HEK293 (cell line): ENCODE measurements around the gene C6orf120.

Experiments
- CTCF ChIA-PET: fragments of 350-600 bp; formaldehyde crosslinking; extraction: SDS; loops from one replicate; lab custom pipeline; 2021; ENCODE audit warnings: antibody characterized with exemption; lab: Yijun Ruan, JAX
- POLR2A ChIA-PET: fragments of 300-600 bp; formaldehyde crosslinking; extraction: SDS; loops from one replicate; lab custom pipeline; 2020; ENCODE audit warnings: antibody characterized with exemption, inconsistent platforms; lab: Yijun Ruan, JAX
- H3K27ac ChIP-seq: fragments of 200-500 bp; sonication (Bioruptor generic); 2 replicates; pipeline ENCODE4 v1.5.1; 2014; ENCODE audit warnings: low read depth, low read length, control low read depth, inconsistent platforms; ENCODE audit errors: extremely low read depth
- H3K36me3 ChIP-seq, 2 experiments: fragments of 200-500 bp in 1 of 2; sonication (Bioruptor generic) in 1 of 2; 1 replicate in 1 of 2; 2 replicates in 1 of 2; pipeline ENCODE4 v1.5.1; 2014 to 2017; ENCODE audit warnings: inconsistent platforms in 2 of 2, low read length in 2 of 2; ENCODE audit not compliant: control insufficient read depth in 2 of 2, insufficient read depth in 1 of 2
- H3K4me1 ChIP-seq: fragments of 200-500 bp; sonication (Bioruptor generic); 2 replicates; pipeline ENCODE4 v1.5.1; 2014; ENCODE audit warnings: mild to moderate bottlenecking, low read length, inconsistent platforms; ENCODE audit not compliant: control insufficient read depth, insufficient read depth
- H3K4me3 ChIP-seq: 2 replicates; pipeline ENCODE4 v1.5.1; 2011; ENCODE audit warnings: low read depth, mild to moderate bottlenecking, control low read depth, low read length, moderate library complexity
- H3K9me3 ChIP-seq: fragments of 200-500 bp; sonication (Bioruptor generic); 2 replicates; pipeline ENCODE4 v1.5.1; 2014; ENCODE audit warnings: low read depth, low read length, inconsistent platforms; ENCODE audit not compliant: control insufficient read depth, insufficient read depth
- HOXC10 ChIP-seq: sonication (generic); formaldehyde crosslinking; IDR thresholded peaks from 2 replicates; pipeline ENCODE4 v1.8.1; 2023; ENCODE audit warnings: mild to moderate bottlenecking, missing genetic modification reagents
- PRDM10 ChIP-seq: fragments of 450-650 bp; formaldehyde crosslinking; IDR thresholded peaks from 2 replicates; pipeline ENCODE4 v1.5.1; 2016; ENCODE audit warnings: missing biosample characterization, missing genetic modification characterization
- PRDM2 ChIP-seq: fragments of 450-650 bp; formaldehyde crosslinking; IDR thresholded peaks from 2 replicates; pipeline ENCODE4 v1.5.1; 2016; ENCODE audit warnings: missing biosample characterization, missing genetic modification characterization, borderline replicate concordance
- SETDB1 ChIP-seq: IDR thresholded peaks from one replicate; pipeline ENCODE4 v1.6.1; 2017; ENCODE audit warnings: mild to moderate bottlenecking, low read length, moderate library complexity, mixed read lengths; ENCODE audit not compliant: insufficient read length
- SP2 ChIP-seq: fragments of 450-650 bp; formaldehyde crosslinking; IDR thresholded peaks from 2 replicates; pipeline ENCODE4 v1.5.1; 2016; ENCODE audit warnings: missing biosample characterization, missing genetic modification characterization
- WT1 ChIP-seq: fragments of 450-650 bp; formaldehyde crosslinking; IDR thresholded peaks from 2 replicates; pipeline ENCODE4 v1.5.1; 2016; ENCODE audit warnings: missing biosample characterization, missing genetic modification characterization
- ZBTB17 ChIP-seq: fragments of 450-650 bp; formaldehyde crosslinking; IDR thresholded peaks from 2 replicates; pipeline ENCODE4 v1.5.1; 2016; ENCODE audit warnings: missing biosample characterization, missing genetic modification characterization
- ZNF114 ChIP-seq: fragments of 450-650 bp; formaldehyde crosslinking; IDR thresholded peaks from 2 replicates; pipeline ENCODE4 v1.5.0; 2017; ENCODE audit warnings: missing biosample characterization, missing genetic modification characterization
- ZNF2 ChIP-seq: fragments of 450-650 bp; formaldehyde crosslinking; IDR thresholded peaks from 2 replicates; pipeline ENCODE4 v1.5.1; 2016; ENCODE audit warnings: missing biosample characterization, missing genetic modification characterization
- ZNF292 ChIP-seq: fragments of 450-650 bp; formaldehyde crosslinking; IDR thresholded peaks from 2 replicates; pipeline ENCODE4 v1.5.1; 2016; ENCODE audit warnings: low read depth, missing biosample characterization, missing genetic modification characterization, borderline replicate concordance
- ZNF302 ChIP-seq: fragments of 450-650 bp; formaldehyde crosslinking; IDR thresholded peaks from 2 replicates; pipeline ENCODE4 v1.5.1; 2016; ENCODE audit warnings: missing biosample characterization, missing genetic modification characterization, low read depth
- ZNF324 ChIP-seq: fragments of 450-650 bp; formaldehyde crosslinking; IDR thresholded peaks from 2 replicates; pipeline ENCODE4 v1.5.1; 2016; ENCODE audit warnings: missing biosample characterization, missing genetic modification characterization
- ZNF394 ChIP-seq: fragments of 450-650 bp; formaldehyde crosslinking; IDR thresholded peaks from 2 replicates; pipeline ENCODE4 v1.5.1; 2016; ENCODE audit warnings: missing biosample characterization, missing genetic modification characterization, mild to moderate bottlenecking, moderate library complexity, borderline replicate concordance
- ZNF416 ChIP-seq: fragments of 450-650 bp; formaldehyde crosslinking; IDR thresholded peaks from 2 replicates; pipeline ENCODE4 v1.5.1; 2016; ENCODE audit warnings: missing biosample characterization, missing genetic modification characterization
- ZNF426 ChIP-seq: fragments of 450-650 bp; formaldehyde crosslinking; IDR thresholded peaks from 2 replicates; pipeline ENCODE4 v1.5.1; 2017; ENCODE audit warnings: missing biosample characterization, missing genetic modification characterization, mild to moderate bottlenecking, inconsistent platforms, moderate library complexity
- ZNF488 ChIP-seq: fragments of 450-650 bp; formaldehyde crosslinking; IDR thresholded peaks from 2 replicates; pipeline ENCODE4 v1.5.1; 2016; ENCODE audit warnings: missing biosample characterization, missing genetic modification characterization
- ZNF521 ChIP-seq: fragments of 450-650 bp; formaldehyde crosslinking; IDR thresholded peaks from 2 replicates; pipeline ENCODE4 v1.5.1; 2017; ENCODE audit warnings: missing biosample characterization, mild to moderate bottlenecking, missing genetic modification characterization
- ZNF596 ChIP-seq: fragments of 450-650 bp; IDR thresholded peaks from 2 replicates; pipeline ENCODE4 v1.5.0; 2018; ENCODE audit warnings: missing biosample characterization, mild to moderate bottlenecking, missing genetic modification characterization, moderate library complexity
- ZNF626 ChIP-seq: fragments of 450-650 bp; sonication (Bioruptor Pico); formaldehyde crosslinking; IDR thresholded peaks from 2 replicates; pipeline ENCODE4 v1.5.1; 2018; ENCODE audit warnings: missing biosample characterization, missing genetic modification characterization, inconsistent platforms
- ZNF670 ChIP-seq: fragments of 450-650 bp; formaldehyde crosslinking; IDR thresholded peaks from 2 replicates; pipeline ENCODE4 v1.5.1; 2016; ENCODE audit warnings: missing biosample characterization, missing genetic modification characterization, low read depth
- ZNF792 ChIP-seq: fragments of 450-650 bp; formaldehyde crosslinking; IDR thresholded peaks from 2 replicates; pipeline ENCODE4 v1.5.1; 2016; ENCODE audit warnings: missing biosample characterization, missing genetic modification characterization
- ZNF843 ChIP-seq: fragments of 450-650 bp; formaldehyde crosslinking; IDR thresholded peaks from 2 replicates; pipeline ENCODE4 v1.5.1; 2016; ENCODE audit warnings: missing biosample characterization, missing genetic modification characterization
- ZSCAN30 ChIP-seq: fragments of 450-650 bp; IDR thresholded peaks from 2 replicates; pipeline ENCODE4 v1.5.1; 2018; ENCODE audit warnings: missing biosample characterization, mild to moderate bottlenecking, missing genetic modification characterization, moderate library complexity

The C6orf120 gene

GRCh38 chr6:169701311-169701953 lies 494 bp upstream of the C6orf120 start (continued):
- no peak for TF ChIP-seq ZNF426

GRCh38 chr6:169702840-169703246 lies 917 bp downstream of the C6orf120 start:
- CTCF ChIA-PET: interaction anchor here (0.7 kb wide), 1 partner anchor 710 kb away, joined by 3 read pairs; no protein-coding TSS in a partner anchor
- peak overlapping the region; percentile 86; the same call in 1 of the 2 replicates for H3K27ac ChIP-seq
- TF ChIP-seq PRDM10 (tag by site-specific recombination): no peak
- no peak for TF ChIP-seq ZNF2 (tag by site-specific recombination)
- no peak for TF ChIP-seq ZNF596 (tag by site-specific recombination)
- TF ChIP-seq SP2 (tag by site-specific recombination): peak; percentile 61
- no peak for TF ChIP-seq ZSCAN30 (tag by site-specific recombination)
- TF ChIP-seq, all 188 proteins: peak for 1
- Histone ChIP-seq H3K9me3 (no peaks in the 10 kb centered on the region), H3K4me1 (peaks cover 9% of the 10 kb centered on the region; the same call in 1 of the 2 replicates), H3K4me3 (peak overlapping the region; percentile 97), H3K36me3 (peaks cover 5 to 71% of the 10 kb centered on the region in 2 experiments; a peak in 1 of 3 replicates)
- POLR2A ChIA-PET: interaction anchor here (0.9 to 3.3 kb wide), 8 partner anchors 9 to 53 kb away, joined by 3 to 33 read pairs (median 9); partner anchors contain the start of genes DYNLT2 and ERMARD

GRCh38 chr6:169707772-169708171 lies 5.8 kb downstream of the C6orf120 start:
- Histone ChIP-seq H3K36me3 (peaks cover 29 to 90% of the 10 kb centered on the region in 2 experiments; a peak in 2 of 3 replicates), H3K4me1 (0 out of 2 replicates have a peak, but pooled peaks cover 3% of the 10 kb centered on the region), H3K27ac (no peak overlapping the region), H3K9me3 (no peaks in the 10 kb centered on the region), H3K4me3 (no peak overlapping the region)
- POLR2A ChIA-PET: no interaction called here
- CTCF ChIA-PET: no interaction called here
- TF ChIP-seq ZNF292 (tag by site-specific recombination) (no peak), ZNF792 (tag by site-specific recombination) (no peak), ZNF626 (tag by site-specific recombination) (no peak), ZNF394 (tag by site-specific recombination) (no peak), ZNF416 (tag by site-specific recombination) (no peak), ZNF302 (no peak), ZNF114 (tag by site-specific recombination) (no peak), ZNF488 (tag by site-specific recombination) (no peak), ZNF324 (tag by site-specific recombination) (no peak), ZNF843 (no peak), WT1 (tag by site-specific recombination) (no peak), PRDM2 (tag by site-specific recombination) (no peak), ZNF521 (tag by site-specific recombination) (no peak), SETDB1 (no peak), ZBTB17 (tag by site-specific recombination) (peak; percentile 82), ZNF670 (no peak), HOXC10 (CRISPR knock-in tag) (no peak)
